Activated CD4-positive, alpha-beta T cell treated with anti-CD3 and anti-CD28 coated beads for 24 hours (primary cell): ENCODE measurements around the gene DBI.

Experiments used
- DNase-seq, 2 donors: peaks; one replicate each; pipeline ENCODE4 v3.0.0-alpha.2; 2020; ENCODE audit warnings: low read depth in 2 of 2

The DBI gene

GRCh38 chr2:119366649-119367471 lies at the start of gene DBI, which contains the start of gene C2orf76:
TSS of gene DBI (plus strand) at chr2:119366977. CDS start at chr2:119367052, 75 bp downstream.
TSS of gene C2orf76 (minus strand) at chr2:119366834. CDS start at chr2:119339959, 26,875 bp downstream.
- peak; percentile 83 to 84 for DNase-seq

DNA sequence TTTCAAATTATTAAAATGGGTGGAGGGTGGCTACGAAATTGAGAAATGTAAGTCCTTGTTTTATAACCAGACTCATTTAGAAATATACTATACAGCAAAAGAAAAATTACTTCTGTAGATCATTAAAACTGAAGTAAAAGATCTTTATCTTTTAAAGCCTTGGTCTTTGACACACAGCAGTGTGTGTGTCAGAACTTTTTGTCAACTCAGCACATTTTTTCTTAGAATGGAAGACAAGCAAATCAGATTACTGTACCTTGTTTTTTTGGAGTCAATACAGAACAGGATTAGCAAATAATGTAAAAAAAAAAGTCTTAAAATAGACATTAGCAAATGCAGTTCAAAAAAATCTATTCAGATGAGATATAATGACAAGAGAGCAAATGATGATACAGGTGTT lies 49.2 kb upstream of the DBI start:
- DNase-seq, result no peak

- DNase-seq, result no peak
Observed at GRCh38 chr2:119319593-119319992, 47.2 kb upstream of the DBI start.

DNA sequence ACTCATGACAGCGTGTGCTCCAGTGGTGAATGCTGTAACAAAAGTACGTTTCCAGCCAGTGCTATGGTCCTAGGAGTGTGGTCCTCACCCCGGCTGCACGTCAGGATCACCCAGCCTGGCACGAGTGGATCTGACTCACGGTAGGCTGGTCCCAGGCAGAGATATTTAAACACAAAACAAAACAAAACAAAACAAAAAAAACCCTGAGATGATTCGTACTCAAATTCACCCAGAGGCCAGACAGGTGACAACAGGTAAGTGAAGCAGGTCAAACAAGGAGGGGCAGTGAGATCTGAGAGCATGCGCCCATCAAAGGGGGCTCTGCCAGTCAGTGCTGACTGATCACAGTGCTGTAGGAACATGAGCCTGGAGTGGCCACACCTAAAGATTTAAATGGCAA lies 43.3 kb upstream of the DBI start:
- no peak for DNase-seq

DNA sequence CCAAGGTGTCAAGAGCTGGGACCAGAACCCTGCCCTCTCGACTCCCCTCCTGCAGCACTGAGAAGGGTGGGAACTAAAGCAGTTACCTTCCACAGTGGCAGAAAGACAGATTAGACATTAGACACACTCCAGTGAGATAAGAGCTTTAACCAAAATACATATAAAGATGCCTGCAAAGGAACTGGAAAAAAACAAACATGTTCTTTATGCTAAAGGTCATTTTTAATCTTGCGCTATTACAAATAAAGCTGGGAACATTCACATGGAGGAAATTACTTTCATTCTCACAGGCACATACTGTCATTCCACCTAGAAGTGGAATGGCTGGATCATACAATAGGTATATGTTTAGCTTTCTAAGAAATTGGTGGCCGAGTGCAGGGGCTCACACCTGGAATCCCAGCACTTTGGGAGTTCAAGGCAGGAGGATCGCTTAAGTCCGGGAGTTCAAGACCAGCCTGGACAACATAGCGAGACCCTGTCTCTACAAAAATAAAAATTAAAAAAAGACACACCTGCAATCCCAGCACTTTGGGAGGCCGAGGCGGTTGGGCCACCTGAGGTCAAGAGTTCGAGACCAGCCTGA lies 42.0 kb upstream of the DBI start:
- DNase-seq, result no peak

DNA sequence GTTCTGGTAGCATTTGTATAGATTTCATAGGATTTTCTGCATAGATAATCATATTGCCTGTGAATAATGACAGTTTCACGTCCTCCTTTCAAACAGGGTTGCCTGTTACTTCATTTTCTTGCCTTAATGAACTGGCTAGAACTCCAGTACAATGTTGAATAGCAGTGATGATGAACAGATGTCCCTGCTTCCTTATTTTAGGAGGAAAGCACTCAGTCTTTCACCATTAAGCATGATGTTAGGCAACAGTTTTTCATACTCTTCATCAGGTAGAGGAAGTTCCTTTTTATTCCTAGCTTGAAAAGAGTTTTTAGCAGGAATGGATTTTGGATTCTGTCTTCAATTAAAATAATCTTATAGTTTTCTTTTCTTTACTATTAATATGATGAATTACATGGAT lies 39.8 kb upstream of the DBI start:
- DNase-seq, result no peak

DNA sequence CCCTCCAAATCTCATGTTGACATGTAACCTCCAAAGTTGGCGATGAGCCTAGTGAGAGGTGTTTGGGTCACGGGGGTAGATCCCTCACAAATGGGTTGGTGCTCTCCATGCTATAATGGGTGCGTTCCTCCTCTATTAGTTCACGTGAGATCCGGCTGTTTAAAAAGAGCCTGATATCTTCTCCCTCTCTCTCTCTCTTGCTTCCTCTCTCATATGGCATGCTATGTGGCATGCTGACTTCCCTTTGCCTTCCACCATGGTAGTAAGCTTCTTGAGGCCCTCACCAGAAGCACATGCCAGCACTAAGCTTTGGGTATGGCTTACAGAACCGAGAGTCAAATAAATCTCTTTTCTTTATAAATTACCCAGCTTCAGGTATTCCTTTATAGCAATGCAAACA lies 39.3 kb upstream of the DBI start:
- no peak for DNase-seq

GRCh38 chr2:119332953-119333352 lies 33.8 kb upstream of the DBI start:
- DNase-seq, result no peak

DNA sequence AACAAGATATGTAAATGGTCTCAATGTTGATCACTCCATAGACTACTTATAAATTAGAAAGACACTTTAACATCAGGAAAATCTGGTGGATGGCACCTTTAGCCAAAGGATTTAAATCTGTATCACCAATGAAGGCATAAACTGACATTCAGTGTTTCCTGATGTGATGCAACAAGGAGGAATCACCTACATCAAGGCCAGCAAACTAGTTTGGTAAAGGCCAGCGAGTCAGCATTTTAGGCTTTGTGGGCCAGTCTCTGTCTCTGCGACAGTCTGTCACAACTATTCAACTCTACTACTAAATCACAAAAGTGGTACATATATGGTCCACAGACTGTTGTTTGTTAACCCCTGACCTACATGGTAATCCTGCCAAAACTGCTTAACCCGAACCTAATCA lies 33.4 kb upstream of the DBI start:
- no peak for DNase-seq

- DNase-seq, result no peak
Observed at GRCh38 chr2:119333833-119334232, 32.9 kb upstream of the DBI start.

- DNase-seq, result no peak
Observed at GRCh38 chr2:119337749-119338148, 29.0 kb upstream of the DBI start.

GRCh38 chr2:119338272-119338671 lies 28.5 kb upstream of the DBI start:
- no peak for DNase-seq

DNA sequence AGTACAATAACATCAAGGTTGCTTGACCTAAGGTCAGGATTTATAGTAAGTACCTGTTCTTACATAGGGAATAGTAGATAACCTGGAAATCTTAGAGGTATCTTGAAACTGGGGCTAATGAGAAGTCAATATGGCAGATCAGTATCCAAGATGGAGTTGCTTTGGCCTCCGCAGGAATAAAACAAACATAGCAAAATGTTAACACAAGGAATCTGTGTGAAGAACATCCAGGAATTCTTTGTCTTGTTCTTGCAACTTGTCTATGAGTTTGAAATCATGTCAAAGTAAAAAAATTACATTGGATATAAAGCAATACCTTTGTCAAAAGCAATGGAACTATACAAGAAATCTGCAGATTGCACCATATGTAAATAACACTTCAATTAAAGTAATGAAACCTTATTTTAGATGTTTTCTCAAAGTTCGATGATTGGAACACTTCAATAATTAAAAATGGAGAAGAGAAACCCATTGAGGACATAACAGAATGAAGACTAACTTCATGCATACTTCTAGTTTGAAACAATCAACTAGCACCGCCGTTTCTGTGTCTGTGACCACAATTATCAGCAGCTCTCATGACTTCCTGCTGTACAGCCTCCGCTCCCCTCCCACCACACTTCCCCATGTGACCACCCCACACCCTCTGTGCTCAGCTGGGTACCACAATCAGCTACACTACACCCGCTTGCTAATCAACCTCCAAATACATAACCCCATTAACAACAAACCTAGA lies 27.8 kb upstream of the DBI start:
- DNase-seq, result no peak

DNA sequence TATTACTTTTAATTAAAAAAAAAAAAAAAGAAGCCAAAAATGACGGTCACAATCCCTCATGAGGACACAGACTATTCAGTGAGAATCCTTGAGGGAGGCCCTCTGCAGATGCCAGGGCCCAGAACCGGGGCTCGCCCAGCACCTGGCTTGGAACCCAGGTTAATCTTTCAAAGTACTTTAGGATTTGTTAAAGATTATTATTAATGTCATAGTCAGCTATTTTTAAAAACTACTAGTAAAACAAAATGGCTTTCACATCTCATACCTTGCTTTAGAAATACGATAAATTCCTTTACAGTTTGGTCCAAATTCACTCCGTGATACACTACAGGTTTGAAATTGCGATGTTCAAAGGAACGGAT lies 27.2 kb upstream of the DBI start:
- no peak for DNase-seq

DNA sequence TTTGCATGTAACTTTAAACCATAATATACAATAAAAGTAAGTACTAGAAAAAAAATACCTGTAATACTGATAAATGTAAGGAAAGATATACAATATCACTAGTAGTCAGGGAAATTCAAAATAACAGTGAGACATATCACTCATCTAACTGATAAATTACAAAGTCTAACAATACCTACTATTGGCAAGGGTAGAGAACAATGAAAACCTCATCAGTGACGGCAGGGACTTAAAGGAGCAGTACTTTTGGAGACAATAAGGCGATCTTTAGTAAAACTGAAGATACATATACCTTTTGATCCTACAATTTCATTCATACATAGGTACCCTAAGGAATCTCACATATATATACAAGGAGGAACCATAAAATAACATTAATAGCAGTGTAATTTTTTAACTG lies 25.1 kb upstream of the DBI start:
- no peak for DNase-seq

GRCh38 chr2:119349289-119349688 lies 17.5 kb upstream of the DBI start:
- DNase-seq, result no peak

DNA sequence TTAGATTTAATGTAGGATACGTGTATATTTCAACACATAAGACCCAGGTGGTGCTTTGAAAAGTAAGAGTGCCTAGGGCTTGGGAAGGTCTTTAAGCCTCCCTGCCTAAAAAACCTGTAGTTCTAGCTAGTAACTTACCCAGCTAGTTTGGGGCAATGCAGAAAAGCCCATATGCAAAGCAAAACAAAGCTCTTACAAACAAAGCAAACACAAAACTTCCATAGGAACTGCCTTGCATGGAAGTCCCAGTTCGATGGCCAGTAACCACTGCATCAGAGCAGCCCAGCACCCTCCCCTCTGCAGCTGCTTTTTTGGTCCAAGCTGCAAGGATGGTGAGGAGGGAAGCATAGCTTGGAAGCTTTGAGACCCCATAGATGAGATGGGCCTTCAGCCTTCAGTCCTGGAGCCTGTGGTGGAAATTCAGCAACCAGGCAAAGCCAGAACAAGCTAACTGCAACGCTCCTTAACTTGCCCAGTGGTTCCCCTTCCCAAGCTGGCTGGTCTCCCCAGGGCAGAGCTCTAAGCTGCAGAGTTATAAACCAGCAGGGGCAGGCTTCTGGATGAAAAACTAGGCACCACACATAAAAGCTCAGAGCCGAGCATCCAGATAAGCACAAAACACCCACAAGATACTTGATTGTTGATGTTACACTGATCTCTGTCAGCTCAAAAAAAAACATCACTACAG lies 16.3 kb upstream of the DBI start:
- no peak for DNase-seq

DNA sequence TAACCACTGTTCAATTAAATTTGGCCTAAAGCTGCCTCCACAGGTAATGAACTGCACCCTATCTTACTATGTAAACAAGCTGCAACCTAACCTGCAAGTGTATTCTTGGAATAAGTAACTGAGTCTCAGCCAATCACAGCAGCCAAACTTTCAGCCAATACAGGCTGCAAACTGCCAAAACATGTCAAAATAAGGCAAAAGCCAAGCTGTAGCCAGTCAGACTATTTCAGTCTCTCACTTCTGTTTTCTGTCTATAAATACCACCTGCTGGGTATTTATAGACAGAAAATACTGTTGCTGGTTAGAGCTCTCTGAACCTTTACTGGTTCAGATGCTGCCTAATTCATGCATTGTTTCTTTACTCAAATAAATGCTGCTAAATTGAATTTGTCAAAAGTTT lies 14.4 kb upstream of the DBI start:
- no peak for DNase-seq

DNA sequence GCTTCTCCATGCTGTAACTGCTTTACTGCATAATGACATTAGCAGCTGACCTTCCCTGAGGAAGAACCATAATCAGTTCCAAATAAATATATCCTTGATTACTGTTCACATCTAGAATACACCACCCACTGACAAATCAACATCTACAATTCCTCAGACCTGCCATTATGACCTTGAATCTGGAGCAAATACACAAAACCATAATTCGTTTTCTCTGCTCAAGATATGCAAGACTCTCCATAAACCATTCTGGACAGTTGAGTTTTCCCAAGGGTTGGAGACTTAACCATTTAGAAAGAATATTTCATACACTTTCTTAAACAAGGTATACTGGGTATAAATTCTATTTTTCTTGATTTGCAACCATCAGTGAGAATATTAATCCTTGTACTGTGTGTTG lies 11.9 kb upstream of the DBI start:
- no peak for DNase-seq

GRCh38 chr2:119359774-119360173 lies 7.0 kb upstream of the DBI start:
- DNase-seq, result no peak

DNA sequence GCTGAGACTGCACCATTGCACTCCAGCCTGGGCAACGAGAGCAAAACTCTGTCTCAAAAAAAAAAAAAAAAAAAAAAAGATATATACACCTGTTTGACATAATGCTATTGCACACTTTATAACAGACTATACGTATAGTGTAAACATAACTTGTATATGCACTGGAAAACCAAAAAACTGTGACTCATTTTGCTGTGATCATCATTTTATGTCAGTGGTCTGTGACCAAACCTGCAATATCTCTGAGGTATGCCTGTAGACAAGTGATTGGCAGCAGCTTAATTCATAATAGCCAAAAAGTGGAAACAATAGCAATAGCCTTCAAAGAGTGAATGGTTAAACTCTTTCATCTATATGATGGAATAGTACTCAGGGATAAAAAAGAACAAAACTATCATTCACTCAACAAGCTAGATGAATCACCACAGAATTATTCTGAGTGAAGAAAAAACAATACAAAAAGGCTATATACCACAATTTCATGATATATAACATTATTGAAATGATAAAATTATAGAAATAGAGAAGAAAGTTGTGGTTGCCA lies 6.3 kb upstream of the DBI start:
- no peak for DNase-seq

GRCh38 chr2:119364798-119365197 lies 2.0 kb upstream of the DBI start:
- DNase-seq, result no peak
